CD4-positive, CD25-positive, alpha-beta regulatory T cell (primary cell): Measurements from ENCODE around the gene ASIC3. TPM values are rescaled to one million over a fixed set of nuclear protein-coding genes. Genes with fewer than 3 reads are reported as not detected.

Experiments used
- ATAC-seq, 2 donors: fragments of 150-1000 bp; cut with Tn5 transposase; one replicate each; pipeline ENCODE4 v1.10.0; 2021; ENCODE audit warnings: low read depth in 2 of 2, moderate number of reproducible peaks in 2 of 2, moderate library complexity in 1 of 2
- DNase-seq, 3 donors: peaks; one replicate each; pipeline versions ENCODE4 v3.0.0 to v3.0.0-alpha.2; 2012 to 2022; ENCODE audit warnings: mixed read lengths in 1 of 3
- H3K27ac ChIP-seq: one replicate; pipeline ENCODE4 v1.7.0; 2013; ENCODE audit warnings: mild to moderate bottlenecking, low read length; ENCODE audit not compliant: insufficient read depth, poor library complexity, severe bottlenecking
- H3K27me3 ChIP-seq: one replicate; pipeline ENCODE4 v1.7.0; 2013; ENCODE audit warnings: low read length; ENCODE audit not compliant: control insufficient read depth, insufficient read depth
- H3K36me3 ChIP-seq: one replicate; pipeline ENCODE4 v1.7.0; 2013; ENCODE audit warnings: mild to moderate bottlenecking, low read length, moderate library complexity; ENCODE audit not compliant: control insufficient read depth, insufficient read depth
- H3K4me1 ChIP-seq: 2 replicates; pipeline ENCODE4 v1.7.0; 2013; ENCODE audit warnings: mild to moderate bottlenecking, low read length; ENCODE audit not compliant: insufficient read depth, control insufficient read depth, poor library complexity, severe bottlenecking
- H3K4me3 ChIP-seq: one replicate; pipeline ENCODE4 v1.7.0; 2013; ENCODE audit warnings: low read depth, mild to moderate bottlenecking, low read length, moderate library complexity
- H3K9me3 ChIP-seq, 2 experiments: 1 replicate in 1 of 2; 2 replicates in 1 of 2; pipeline ENCODE4 v1.7.0; 2013; ENCODE audit warnings: low read length in 2 of 2, mild to moderate bottlenecking in 1 of 2, moderate library complexity in 1 of 2; ENCODE audit not compliant: control insufficient read depth in 2 of 2
- H3K27ac Mint-ChIP-seq, 3 donors: one replicate each; pipeline ENCODE4 v1.8.0; 2020 to 2022; ENCODE audit warnings: mild to moderate bottlenecking in 3 of 3, mixed read lengths in 3 of 3, moderate library complexity in 2 of 3
- H3K27me3 Mint-ChIP-seq: one replicate; pipeline ENCODE4 v1.8.0; 2022; ENCODE audit warnings: mild to moderate bottlenecking, mixed read lengths
- H3K36me3 Mint-ChIP-seq: one replicate; pipeline ENCODE4 v1.8.0; 2020; ENCODE audit warnings: mixed read lengths
- H3K4me1 Mint-ChIP-seq, 4 donors: one replicate each; pipeline ENCODE4 v1.8.0; 2020 to 2022; ENCODE audit warnings: mixed read lengths in 4 of 4, mild to moderate bottlenecking in 1 of 4
- H3K4me3 Mint-ChIP-seq, 4 donors: one replicate each; pipeline ENCODE4 v1.8.0; 2020 to 2022; ENCODE audit warnings: mild to moderate bottlenecking in 4 of 4, mixed read lengths in 4 of 4, moderate library complexity in 3 of 4
- H3K9me3 Mint-ChIP-seq, 7 donors: one replicate each; pipeline ENCODE4 v1.8.0; 2020 to 2022; ENCODE audit warnings: mixed read lengths in 7 of 7, mild to moderate bottlenecking in 3 of 7, moderate library complexity in 2 of 7
- polyA plus RNA-seq, 4 donors: library from polyadenylated mRNA; unstranded; fragments of 300-500 nt; fragmentation: Illumina TruSeq; gene quantifications; one replicate each; pipeline ENCODE4 v1.2.3, GENCODE V29; 2021
- total RNA-seq: library from RNA; stranded (reverse); gene quantifications from one replicate; pipeline ENCODE4 v1.2.3, GENCODE V29; 2022

The ASIC3 gene
- total and polyA plus RNA-seq, 5 donors from 2014 or later: 5.9 TPM; not detected in 4

- H3K4me3 Mint-ChIP-seq: peak overlapping the region; percentile 83 to 92 (median 88)
- no peak for ATAC-seq
- Histone ChIP-seq H3K27me3 (peaks cover 10% of the 10 kb centered on the region), H3K9me3 (no peaks in the 10 kb centered on the region), H3K4me3 (peak overlapping the region; percentile 59), H3K36me3 (no peaks in the 10 kb centered on the region), H3K4me1 (peaks cover 64% of the 10 kb centered on the region), H3K27ac (peak overlapping the region; percentile 91)
- H3K9me3 Mint-ChIP-seq: peaks cover 0 to 3% (median 0%) of the 10 kb centered on the region in 7 donors
- peaks cover 4 to 61% (median 19%) of the 10 kb centered on the region in 4 donors for H3K4me1 Mint-ChIP-seq
- H3K36me3 Mint-ChIP-seq: no peaks in the 10 kb centered on the region
- peaks cover 21% of the 10 kb centered on the region for H3K27me3 Mint-ChIP-seq
- H3K27ac Mint-ChIP-seq: peak overlapping the region in 2 of 3 donors; percentile 87 to 93
- no peak for DNase-seq
These were observed 35.5 kb downstream of the ASIC3 start for GRCh38 chr7:151083824-151084160.

- H3K27me3 Mint-ChIP-seq: peaks cover 32% of the 10 kb centered on the region
- ATAC-seq (no peak), DNase-seq (no peak)
- H3K4me1 Mint-ChIP-seq: peaks cover 4 to 57% (median 22%) of the 10 kb centered on the region in 4 donors
- Histone ChIP-seq H3K4me1 (peaks cover 51% of the 10 kb centered on the region), H3K36me3 (no peaks in the 10 kb centered on the region), H3K27me3 (peaks cover 10% of the 10 kb centered on the region), H3K27ac (no peak overlapping the region), H3K9me3 (no peaks in the 10 kb centered on the region), H3K4me3 (no peak overlapping the region)
- H3K36me3 Mint-ChIP-seq: no peaks in the 10 kb centered on the region
- peak overlapping the region; percentile 77 to 88 (median 86) for H3K4me3 Mint-ChIP-seq
- H3K27ac Mint-ChIP-seq: peak overlapping the region; percentile 87 to 93 (median 88)
- peaks cover 0 to 3% (median 0%) of the 10 kb centered on the region in 7 donors for H3K9me3 Mint-ChIP-seq
These were observed 37.0 kb downstream of the ASIC3 start for GRCh38 chr7:151085329-151085690.

- peaks cover 10% of the 10 kb centered on the region for H3K27me3 ChIP-seq
- DNase-seq: peak; percentile 30 to 59 (median 44)
- H3K4me3 ChIP-seq: peak within 1 kb of the TSS; percentile 19
- peak within 1 kb of the TSS; percentile 87 to 93 (median 91) for H3K27ac Mint-ChIP-seq
- H3K36me3 Mint-ChIP-seq: no peaks in the 10 kb centered on the region
- H3K4me3 Mint-ChIP-seq: peak within 1 kb of the TSS; percentile 87 to 92 (median 89)
- peaks cover 49% of the 10 kb centered on the region for H3K4me1 ChIP-seq
- peaks cover 4 to 57% (median 22%) of the 10 kb centered on the region in 4 donors for H3K4me1 Mint-ChIP-seq
- H3K36me3 ChIP-seq: no peaks in the 10 kb centered on the region
- H3K27me3 Mint-ChIP-seq: peaks cover 32% of the 10 kb centered on the region
- no peaks in the 10 kb centered on the region for H3K9me3 ChIP-seq
- no peak for ATAC-seq
- H3K9me3 Mint-ChIP-seq: peaks cover 0 to 3% (median 0%) of the 10 kb centered on the region in 7 donors
- peak within 1 kb of the TSS; percentile 14 for H3K27ac ChIP-seq
These were observed 37.6 kb downstream of the ASIC3 start, which contains the start of gene AGAP3 for GRCh38 chr7:151085691-151086620. AGAP3 (plus strand) TSS chr7:151086475; CDS start chr7:151086742, 267 bp downstream.

- no peak for ATAC-seq
- H3K27me3 Mint-ChIP-seq: peaks cover 32% of the 10 kb centered on the region
- no peaks in the 10 kb centered on the region for H3K36me3 Mint-ChIP-seq
- peaks cover 41% of the 10 kb centered on the region for H3K4me1 ChIP-seq
- peak overlapping the region in 2 of 3 donors; percentile 85 to 91 for H3K27ac Mint-ChIP-seq
- H3K4me3 ChIP-seq: peak overlapping the region; percentile 19
- H3K9me3 ChIP-seq: no peaks in the 10 kb centered on the region
- H3K27ac ChIP-seq: no peak overlapping the region
- H3K9me3 Mint-ChIP-seq: peaks cover 0 to 3% (median 0%) of the 10 kb centered on the region in 7 donors
- peak in 2 of 3 donors; percentile 26 to 50 for DNase-seq
- H3K27me3 ChIP-seq: peaks cover 10% of the 10 kb centered on the region
- no peaks in the 10 kb centered on the region for H3K36me3 ChIP-seq
- peaks cover 4 to 64% (median 22%) of the 10 kb centered on the region in 4 donors for H3K4me1 Mint-ChIP-seq
- H3K4me3 Mint-ChIP-seq: peak overlapping the region; percentile 80 to 92 (median 89)
These were observed 38.5 kb downstream of the ASIC3 start for GRCh38 chr7:151086802-151087244.

GRCh38 chr7:151087245-151088018 lies 39.1 kb downstream of the ASIC3 start:
- Histone ChIP-seq H3K9me3 (no peaks in the 10 kb centered on the region), H3K27ac (peak overlapping the region; percentile 23), H3K36me3 (no peaks in the 10 kb centered on the region), H3K4me1 (peaks cover 35% of the 10 kb centered on the region), H3K4me3 (peak overlapping the region; percentile 19), H3K27me3 (peaks cover 10% of the 10 kb centered on the region)
- peaks cover 4 to 60% (median 21%) of the 10 kb centered on the region in 4 donors for H3K4me1 Mint-ChIP-seq
- ATAC-seq: no peak
- peak overlapping the region; percentile 80 to 92 (median 89) for H3K4me3 Mint-ChIP-seq
- H3K36me3 Mint-ChIP-seq: no peaks in the 10 kb centered on the region
- peak overlapping the region in 2 of 3 donors; percentile 85 to 91 for H3K27ac Mint-ChIP-seq
- DNase-seq: peak in 1 of 3 donors; percentile 44
- peaks cover 0 to 3% (median 0%) of the 10 kb centered on the region in 7 donors for H3K9me3 Mint-ChIP-seq
- H3K27me3 Mint-ChIP-seq: peaks cover 32% of the 10 kb centered on the region

- H3K4me1 Mint-ChIP-seq: peaks cover 4 to 53% (median 17%) of the 10 kb centered on the region in 4 donors
- peaks cover 10% of the 10 kb centered on the region for H3K27me3 ChIP-seq
- peak overlapping the region in 1 of 3 donors; percentile 71 for H3K27ac Mint-ChIP-seq
- H3K36me3 Mint-ChIP-seq: no peaks in the 10 kb centered on the region
- ATAC-seq (no peak), DNase-seq (no peak)
- no peaks in the 10 kb centered on the region for H3K36me3 ChIP-seq
- peak overlapping the region; percentile 7 for H3K4me3 ChIP-seq
- H3K9me3 ChIP-seq: no peaks in the 10 kb centered on the region
- peaks cover 28% of the 10 kb centered on the region for H3K4me1 ChIP-seq
- H3K4me3 Mint-ChIP-seq: peak overlapping the region; percentile 43 to 75 (median 59)
- peaks cover 36% of the 10 kb centered on the region for H3K27me3 Mint-ChIP-seq
- no peak overlapping the region for H3K27ac ChIP-seq
- peaks cover 0 to 3% (median 0%) of the 10 kb centered on the region in 7 donors for H3K9me3 Mint-ChIP-seq
These were observed 39.9 kb downstream of the ASIC3 start for GRCh38 chr7:151088019-151088855.
